ENCODE results near the gene TMC4. TPM values are rescaled to one million over a fixed set of nuclear protein-coding genes. Genes with fewer than 3 reads are reported as not detected.
A peak's percentile ranks its signal among the peaks of the same experiment; 100 is the strongest.
"Not testable (repeated sequence)": the region's sequence is repeated elsewhere in the genome, so short reads cannot be mapped to it uniquely, and the experiment has no call there.

TMC4 gene
- total RNA-seq, 2 donors from 2014 or later: 1.0 to 1.1 TPM

DNA sequence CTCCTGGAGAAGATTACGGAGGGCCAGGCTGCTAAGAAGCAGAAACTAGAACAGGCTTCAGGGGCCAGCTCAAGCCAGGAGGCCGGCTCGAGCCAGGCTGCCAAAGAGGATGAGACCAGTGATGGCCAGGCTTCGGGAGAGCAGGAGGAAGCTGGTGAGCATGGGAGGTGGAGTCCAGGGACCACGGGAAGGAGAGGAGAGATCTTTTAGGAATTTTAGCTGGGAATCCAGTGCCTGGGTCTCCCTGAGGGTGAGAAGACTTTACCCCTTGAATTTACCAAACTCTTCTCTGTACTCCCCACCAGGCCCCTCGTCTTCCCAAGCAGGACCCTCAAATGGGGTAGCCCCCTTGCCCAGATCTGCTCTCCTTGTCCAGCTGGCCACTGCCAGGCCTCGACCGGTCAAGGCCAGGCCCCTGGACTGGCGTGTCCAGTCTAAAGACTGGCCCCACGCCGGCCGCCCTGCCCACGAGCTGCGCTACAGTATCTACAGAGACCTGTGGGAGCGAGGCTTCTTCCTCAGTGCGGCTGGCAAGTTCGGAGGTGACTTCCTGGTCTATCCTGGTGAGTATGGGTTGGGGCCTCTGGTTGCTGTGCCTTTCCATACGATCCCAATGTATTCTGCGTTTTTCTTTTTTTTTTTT is 19.0 kb upstream of the TMC4 start:
- Mint-ChIP-seq H3K27ac (peak overlapping the region; percentile 79), H3K4me3 (peak overlapping the region; percentile 87), H3K4me1 (peaks cover 15% of the 10 kb centered on the region), H3K9me3 (no peaks in the 10 kb centered on the region), H3K27me3 (no peaks in the 10 kb centered on the region), H3K36me3 (ENCODE audit: low read depth) (peaks cover 56% of the 10 kb centered on the region)
- no peak for ATAC-seq (replicated peaks)

DNA sequence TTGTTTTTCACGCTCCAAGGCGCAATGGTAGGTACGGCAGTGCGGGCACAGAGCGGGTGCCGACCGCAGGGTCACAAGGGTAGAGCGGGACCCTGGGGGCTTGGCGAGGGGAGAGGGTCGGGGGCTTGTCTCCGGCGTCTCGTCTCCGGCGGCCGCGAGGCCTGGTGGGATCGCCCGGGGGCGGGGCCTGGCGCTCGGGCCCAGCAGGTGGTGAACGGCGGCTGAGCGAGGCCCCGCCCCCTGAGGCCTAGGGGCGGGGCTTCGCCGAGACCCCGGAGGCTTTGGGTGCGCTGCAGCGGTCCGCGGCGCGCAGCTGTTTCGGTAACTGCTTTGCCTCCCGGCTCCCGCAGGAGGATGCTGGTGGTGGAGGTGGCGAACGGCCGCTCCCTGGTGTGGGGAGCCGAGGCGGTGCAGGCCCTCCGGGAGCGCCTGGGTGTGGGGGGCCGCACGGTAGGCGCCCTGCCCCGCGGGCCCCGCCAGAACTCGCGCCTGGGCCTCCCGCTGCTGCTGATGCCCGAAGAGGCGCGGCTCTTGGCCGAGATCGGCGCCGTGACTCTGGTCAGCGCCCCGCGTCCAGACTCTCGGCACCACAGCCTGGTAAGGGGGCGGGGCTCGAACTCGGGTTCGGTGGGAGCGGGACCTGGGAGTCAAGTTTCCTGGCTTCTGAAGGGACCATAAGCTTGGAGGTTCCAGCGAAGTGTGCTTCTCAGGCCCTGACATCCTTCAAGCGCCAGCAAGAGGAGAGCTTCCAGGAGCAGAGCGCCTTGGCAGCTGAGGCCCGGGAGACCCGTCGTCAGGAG is 18.3 kb upstream of the TMC4 start, which contains the start of gene TSEN34:
TSEN34 (plus strand) TSS at position 298 of the 800 bp plus-strand sequence; CDS start at position 355, 57 bp downstream.
- ATAC-seq (replicated peaks): peak; percentile 30
- Mint-ChIP-seq H3K4me1 (peaks cover 15% of the 10 kb centered on the region), H3K9me3 (no peaks in the 10 kb centered on the region), H3K4me3 (peak within 1 kb of the TSS; percentile 87), H3K27me3 (no peaks in the 10 kb centered on the region), H3K36me3 (ENCODE audit: low read depth) (peaks cover 62% of the 10 kb centered on the region), H3K27ac (peak within 1 kb of the TSS; percentile 96)

GRCh38 chr19:54190503-54191010 is 17.6 kb upstream of the TMC4 start:
- no peaks in the 10 kb centered on the region for H3K27me3 Mint-ChIP-seq
- no peaks in the 10 kb centered on the region for H3K9me3 Mint-ChIP-seq
- peak; percentile 68 for ATAC-seq (replicated peaks)
- H3K27ac Mint-ChIP-seq: peak overlapping the region; percentile 96
- H3K36me3 Mint-ChIP-seq (ENCODE audit: low read depth): peaks cover 61% of the 10 kb centered on the region
- peaks cover 15% of the 10 kb centered on the region for H3K4me1 Mint-ChIP-seq
- peak overlapping the region; percentile 87 for H3K4me3 Mint-ChIP-seq

- Mint-ChIP-seq H3K4me1 (peaks cover 15% of the 10 kb centered on the region), H3K27me3 (no peaks in the 10 kb centered on the region), H3K9me3 (no peaks in the 10 kb centered on the region), H3K4me3 (peak overlapping the region; percentile 87), H3K36me3 (ENCODE audit: low read depth) (peaks cover 60% of the 10 kb centered on the region), H3K27ac (peak overlapping the region; percentile 96)
- peak; percentile 65 for ATAC-seq (replicated peaks)
These were observed 17.0 kb upstream of the TMC4 start for GRCh38 chr19:54189735-54190502.

DNA sequence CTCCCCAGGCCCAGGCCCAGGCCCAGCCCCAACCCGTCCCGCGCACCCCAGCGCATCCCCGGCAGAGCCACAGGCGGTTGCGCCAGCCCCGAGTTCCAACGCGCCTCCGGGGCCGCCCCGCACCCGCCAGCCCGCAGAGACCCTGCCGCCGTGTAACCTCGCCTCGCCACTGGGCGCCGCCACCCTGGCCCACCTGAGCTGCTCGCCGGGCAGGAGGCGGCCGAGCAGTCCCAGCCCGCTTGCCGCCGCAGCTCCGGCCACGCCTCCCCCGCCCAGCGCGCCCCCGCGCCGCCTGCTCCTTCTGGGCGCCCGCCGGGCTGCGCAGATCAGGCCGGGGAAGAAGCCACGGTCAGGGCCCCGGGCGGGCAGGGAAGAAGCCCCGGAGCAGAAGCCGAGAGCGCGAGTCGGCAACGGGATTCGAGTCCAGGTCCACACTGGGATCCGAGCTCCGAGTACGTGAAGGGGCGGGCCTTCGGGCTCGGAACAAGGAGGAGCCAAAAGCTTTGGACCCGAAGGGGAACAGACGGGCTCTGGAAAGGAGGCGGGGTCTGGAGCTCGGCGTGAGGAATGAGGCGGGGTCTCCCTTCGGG is 16.3 kb upstream of the TMC4 start, which contains the start of gene MBOAT7:
MBOAT7 (minus strand) TSS at position 436 of the 590 bp plus-strand sequence. CDS start 1,072 bp downstream, outside the sequence.
- H3K9me3 Mint-ChIP-seq: no peaks in the 10 kb centered on the region
- no peaks in the 10 kb centered on the region for H3K27me3 Mint-ChIP-seq
- peaks cover 15% of the 10 kb centered on the region for H3K4me1 Mint-ChIP-seq
- H3K27ac Mint-ChIP-seq: peak within 1 kb of the TSS; percentile 96
- H3K36me3 Mint-ChIP-seq (ENCODE audit: low read depth): peaks cover 56% of the 10 kb centered on the region
- ATAC-seq (replicated peaks): peak; percentile 7
- H3K4me3 Mint-ChIP-seq: peak within 1 kb of the TSS; percentile 87

DNA sequence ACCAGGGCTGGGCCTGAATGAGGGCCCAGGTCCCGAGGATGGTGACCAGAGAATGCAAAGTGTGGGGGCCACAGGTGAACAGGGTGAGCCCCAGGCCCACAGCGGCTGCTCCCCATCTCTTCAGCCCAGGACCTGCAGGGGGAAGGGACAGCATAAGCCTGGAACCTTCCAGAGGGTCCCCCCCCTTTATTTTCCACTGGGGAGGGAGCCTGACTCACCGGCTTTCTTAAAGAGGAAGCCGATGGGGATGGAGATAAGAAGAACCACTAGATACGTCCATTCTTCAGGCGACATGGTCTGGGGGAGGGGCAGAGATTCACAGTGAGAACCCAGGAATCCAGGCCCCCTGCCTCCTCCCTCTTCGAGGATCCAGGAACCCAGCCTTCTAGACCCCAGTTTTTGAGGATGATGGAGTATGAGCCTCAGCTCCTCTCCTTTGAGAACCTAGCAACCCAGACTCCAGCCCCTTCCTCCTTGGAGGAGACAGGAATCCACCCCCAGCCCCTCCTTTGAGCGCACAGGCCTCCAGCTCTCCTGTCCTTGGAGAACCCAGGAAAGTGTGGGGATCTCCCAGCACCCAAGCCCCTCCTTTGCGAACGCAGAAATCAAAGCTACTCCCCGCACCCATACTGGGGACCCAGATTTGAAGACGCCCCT is 15.4 kb upstream of the TMC4 start:
- Mint-ChIP-seq H3K9me3 (no peaks in the 10 kb centered on the region), H3K27ac (peak overlapping the region; percentile 93), H3K4me3 (peak overlapping the region; percentile 87), H3K36me3 (ENCODE audit: low read depth) (peaks cover 56% of the 10 kb centered on the region), H3K27me3 (no peaks in the 10 kb centered on the region), H3K4me1 (peaks cover 15% of the 10 kb centered on the region)
- no peak for ATAC-seq (replicated peaks)

DNA sequence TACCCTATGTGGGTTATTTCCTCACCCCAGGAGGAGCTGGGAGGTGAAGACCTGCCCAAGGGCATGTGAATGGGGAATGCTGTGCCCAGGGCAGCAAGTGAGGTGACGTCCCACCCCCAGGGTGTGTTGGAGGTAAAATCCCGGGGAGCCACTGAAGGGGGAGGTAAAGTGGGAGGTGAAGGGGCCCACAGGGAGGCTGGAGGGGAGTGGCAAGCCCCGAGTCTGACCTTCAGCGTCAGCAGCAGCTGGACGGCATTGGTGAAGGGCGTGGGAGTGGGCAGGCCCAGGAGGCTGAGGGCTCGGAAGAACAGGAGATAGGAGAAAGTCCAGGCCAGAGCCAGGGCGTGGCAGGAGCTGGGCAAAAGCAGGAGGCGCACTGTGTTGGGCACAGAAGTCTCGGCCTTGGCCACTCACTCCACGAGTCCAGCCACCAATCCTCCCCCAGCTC is 14.0 kb upstream of the TMC4 start:
- no peak for ATAC-seq (replicated peaks)
- Mint-ChIP-seq H3K27me3 (no peaks in the 10 kb centered on the region), H3K9me3 (no peaks in the 10 kb centered on the region), H3K36me3 (ENCODE audit: low read depth) (peaks cover 45% of the 10 kb centered on the region), H3K27ac (peak overlapping the region; percentile 93), H3K4me3 (peak overlapping the region; percentile 87), H3K4me1 (peaks cover 14% of the 10 kb centered on the region)

DNA sequence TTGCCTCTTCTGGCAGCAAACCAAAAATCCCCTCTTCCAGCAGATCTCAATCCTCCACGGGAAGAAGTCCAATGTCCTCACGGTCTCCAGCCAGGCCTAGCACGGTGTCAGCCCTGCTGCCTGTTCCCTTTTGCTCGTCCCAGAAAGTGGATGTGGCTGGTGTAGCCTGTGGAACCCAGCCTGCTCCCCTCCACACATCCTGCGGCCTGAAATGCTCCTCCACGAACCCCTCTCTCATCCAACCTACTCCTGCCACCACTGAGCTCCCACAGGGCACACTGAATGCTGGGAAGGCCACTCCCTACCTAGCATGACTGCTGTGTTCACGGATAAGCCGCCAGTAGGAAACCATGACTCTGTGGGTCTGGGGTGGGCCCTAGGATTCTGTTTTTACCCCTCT is 13.4 kb upstream of the TMC4 start:
- H3K36me3 Mint-ChIP-seq (ENCODE audit: low read depth): peaks cover 41% of the 10 kb centered on the region
- peaks cover 9% of the 10 kb centered on the region for H3K4me1 Mint-ChIP-seq
- ATAC-seq (replicated peaks): no peak
- no peaks in the 10 kb centered on the region for H3K9me3 Mint-ChIP-seq
- H3K4me3 Mint-ChIP-seq: no peak overlapping the region
- H3K27ac Mint-ChIP-seq: peak overlapping the region; percentile 93
- H3K27me3 Mint-ChIP-seq: no peaks in the 10 kb centered on the region

DNA sequence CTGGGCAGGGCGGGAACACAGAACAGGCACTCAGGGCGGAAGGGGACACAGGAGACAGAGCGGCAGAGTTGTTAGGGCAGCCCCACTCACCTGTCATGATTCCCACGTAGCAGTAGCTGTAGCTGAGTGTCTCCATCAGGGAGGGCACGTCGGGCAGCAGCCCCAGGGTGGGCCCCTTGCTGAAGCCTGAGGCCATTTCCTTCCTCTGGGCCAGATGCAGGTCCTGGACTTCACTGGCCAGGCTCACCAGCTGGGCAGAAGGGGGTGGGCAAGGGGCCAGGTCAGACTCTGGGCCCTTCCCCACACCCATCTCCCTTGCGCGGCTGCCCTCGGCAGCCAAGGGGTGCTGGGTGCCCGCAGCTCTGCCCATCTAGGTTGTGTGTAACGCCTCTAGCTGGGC is 10.5 kb upstream of the TMC4 start:
- no peaks in the 10 kb centered on the region for H3K9me3 Mint-ChIP-seq
- no peak for ATAC-seq (replicated peaks)
- no peak overlapping the region for H3K4me3 Mint-ChIP-seq
- peaks cover 9% of the 10 kb centered on the region for H3K4me1 Mint-ChIP-seq
- H3K27me3 Mint-ChIP-seq: no peaks in the 10 kb centered on the region
- peaks cover 64% of the 10 kb centered on the region for H3K36me3 Mint-ChIP-seq (ENCODE audit: low read depth)
- H3K27ac Mint-ChIP-seq: no peak overlapping the region

DNA sequence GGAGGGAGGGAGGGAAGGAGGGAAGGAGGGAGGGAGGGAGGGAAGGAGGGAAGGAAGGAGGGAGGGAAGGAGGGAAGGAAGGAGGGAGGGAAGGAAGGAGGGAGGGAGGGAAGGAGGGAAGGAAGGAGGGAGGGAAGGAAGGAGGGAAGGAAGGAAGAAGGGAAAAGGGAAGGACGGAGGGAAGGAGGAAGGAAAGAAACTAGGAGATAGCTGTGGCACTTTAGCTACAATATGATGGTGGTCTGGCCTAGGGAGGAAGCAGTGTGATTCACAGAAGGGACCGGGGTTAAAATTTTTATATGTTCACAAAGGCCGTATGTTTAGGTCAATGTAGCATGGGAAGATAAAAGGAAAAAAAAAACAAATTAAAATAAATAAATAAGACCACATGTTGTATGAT is 8.9 kb upstream of the TMC4 start:
- not testable (repeated sequence) for H3K4me3 Mint-ChIP-seq
- peaks cover 62% of the 10 kb centered on the region for H3K36me3 Mint-ChIP-seq (ENCODE audit: low read depth)

DNA sequence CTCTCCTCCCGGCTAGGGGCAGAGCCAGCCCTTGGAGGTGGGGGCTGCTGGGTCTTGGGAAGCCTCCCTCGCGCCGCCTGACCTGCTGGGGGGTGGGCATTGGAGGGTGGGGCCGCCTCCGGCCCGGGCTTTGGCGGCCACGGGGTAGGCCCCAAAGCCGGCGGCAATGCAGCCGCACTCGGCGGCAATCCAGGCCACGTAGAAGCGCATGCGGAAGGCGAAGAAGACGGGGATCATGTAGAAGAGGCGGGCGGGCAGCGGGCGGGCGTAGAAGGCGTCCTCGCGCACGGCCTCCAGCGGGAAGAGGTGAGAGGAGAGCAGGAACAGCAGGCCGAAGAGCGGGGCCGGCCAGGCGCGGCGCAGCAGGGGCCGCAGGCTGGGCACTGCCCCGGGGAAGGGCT is 7.7 kb upstream of the TMC4 start:
- H3K4me1 Mint-ChIP-seq: no peaks in the 10 kb centered on the region
- H3K36me3 Mint-ChIP-seq (ENCODE audit: low read depth): peaks cover 61% of the 10 kb centered on the region

More for the DNA sequence above, 8.9 kb upstream of the TMC4 start:
- H3K27me3 Mint-ChIP-seq; ATAC-seq (replicated peaks); H3K27ac Mint-ChIP-seq; H3K9me3 Mint-ChIP-seq; H3K4me1 Mint-ChIP-seq: not testable (repeated sequence)

GRCh38 chr19:54179921-54180461 is 7.0 kb upstream of the TMC4 start:
- Mint-ChIP-seq H3K4me1 (no peaks in the 10 kb centered on the region), H3K4me3 (no peak overlapping the region), H3K27ac (no peak overlapping the region), H3K9me3 (no peaks in the 10 kb centered on the region), H3K27me3 (no peaks in the 10 kb centered on the region), H3K36me3 (ENCODE audit: low read depth) (peaks cover 59% of the 10 kb centered on the region)
- no peak for ATAC-seq (replicated peaks)

More for the DNA sequence above, 7.7 kb upstream of the TMC4 start:
- H3K27ac Mint-ChIP-seq: no peak overlapping the region
- no peak overlapping the region for H3K4me3 Mint-ChIP-seq
- H3K27me3 Mint-ChIP-seq: no peaks in the 10 kb centered on the region
- ATAC-seq (replicated peaks): no peak
- H3K9me3 Mint-ChIP-seq: no peaks in the 10 kb centered on the region

DNA sequence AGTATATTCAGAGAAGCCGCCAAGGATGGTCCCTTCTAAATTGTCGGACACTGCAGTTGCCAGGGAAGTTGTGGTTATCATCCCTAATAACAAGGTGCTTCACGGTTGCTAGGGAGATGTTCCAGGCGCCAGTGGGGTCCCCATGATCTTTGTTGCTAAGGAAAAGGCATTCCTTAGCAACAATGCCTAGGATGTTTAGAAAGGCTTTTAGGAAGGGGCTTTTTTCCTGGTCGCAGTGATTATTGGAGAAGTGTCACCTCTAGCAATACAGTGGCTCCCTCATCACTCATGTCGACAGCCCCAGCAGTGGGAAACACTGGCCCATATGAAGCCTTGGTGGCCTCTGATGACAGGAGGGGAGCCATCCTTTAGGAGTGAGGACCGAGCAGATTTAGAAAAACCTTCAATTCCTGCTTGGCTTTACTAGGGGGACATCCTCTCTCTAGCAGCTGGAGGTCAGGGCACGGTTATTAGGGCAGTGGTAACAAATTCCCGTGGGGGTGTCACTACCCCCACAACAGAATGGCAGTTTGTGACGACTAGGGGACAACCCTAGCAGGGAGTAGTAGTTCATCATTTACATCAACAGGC is 6.4 kb upstream of the TMC4 start:
- peaks cover 58% of the 10 kb centered on the region for H3K36me3 Mint-ChIP-seq (ENCODE audit: low read depth)
- H3K27ac Mint-ChIP-seq: no peak overlapping the region

More for the DNA sequence above, 6.4 kb upstream of the TMC4 start:
- Mint-ChIP-seq H3K4me3 (no peak overlapping the region), H3K27me3 (no peaks in the 10 kb centered on the region), H3K9me3 (no peaks in the 10 kb centered on the region), H3K4me1 (no peaks in the 10 kb centered on the region)
- ATAC-seq (replicated peaks): no peak
